Endodermal cell (in vitro differentiated cells): Measurements from ENCODE around the gene ZNF22. TPM values are rescaled to one million over a fixed set of nuclear protein-coding genes. Genes with fewer than 3 reads are reported as not detected.

ENCODE experiments used
- DNase-seq: peaks from one replicate; pipeline ENCODE4 v3.0.0-alpha.2; 2017
- H3K27ac ChIP-seq: 2 replicates; pipeline ENCODE4 v1.5.1; 2013; ENCODE audit warnings: mild to moderate bottlenecking, low read depth, low read length, moderate library complexity
- H3K27me3 ChIP-seq: 2 replicates; pipeline ENCODE4 v1.6.1; 2013; ENCODE audit warnings: mild to moderate bottlenecking, low read length, moderate library complexity; ENCODE audit not compliant: insufficient read depth, control insufficient read depth, poor library complexity, severe bottlenecking
- H3K36me3 ChIP-seq: 2 replicates; pipeline ENCODE4 v1.7.0; 2013; ENCODE audit warnings: mild to moderate bottlenecking, low read length, moderate library complexity; ENCODE audit not compliant: control insufficient read depth, insufficient read depth
- H3K4me1 ChIP-seq: one replicate; pipeline ENCODE4 v1.7.0; 2013; ENCODE audit warnings: low read length; ENCODE audit not compliant: control insufficient read depth, insufficient read depth
- H3K4me3 ChIP-seq: 2 replicates; pipeline ENCODE4 v1.5.1; 2013; ENCODE audit warnings: mild to moderate bottlenecking, low read length, moderate library complexity
- H3K9ac ChIP-seq: 2 replicates; pipeline ENCODE4 v1.6.1; 2013; ENCODE audit warnings: mild to moderate bottlenecking, low read length, moderate library complexity; ENCODE audit not compliant: poor library complexity, severe bottlenecking; ENCODE audit errors: extremely low read depth
- H3K9me3 ChIP-seq: 2 replicates; pipeline ENCODE4 v1.6.1; 2013; ENCODE audit warnings: mild to moderate bottlenecking, low read length, moderate library complexity; ENCODE audit not compliant: control insufficient read depth
- H3K27ac Mint-ChIP-seq: 2 replicates; pipeline ENCODE4 v1.8.0; 2020; ENCODE audit warnings: mixed read lengths
- H3K27me3 Mint-ChIP-seq: 2 replicates; pipeline ENCODE4 v1.8.0; 2021; ENCODE audit warnings: mild to moderate bottlenecking, mixed read lengths; ENCODE audit not compliant: insufficient read depth
- H3K36me3 Mint-ChIP-seq: 2 replicates; pipeline ENCODE4 v1.8.0; 2020; ENCODE audit warnings: low read depth, mixed read lengths
- H3K4me1 Mint-ChIP-seq: 2 replicates; pipeline ENCODE4 v1.8.0; 2020; ENCODE audit warnings: mixed read lengths
- H3K4me3 Mint-ChIP-seq: 2 replicates; pipeline ENCODE4 v1.8.0; 2020; ENCODE audit warnings: mild to moderate bottlenecking, moderate library complexity, mixed read lengths
- H3K9me3 Mint-ChIP-seq: 2 replicates; pipeline ENCODE4 v1.8.0; 2020; ENCODE audit warnings: mild to moderate bottlenecking, mixed read lengths
- CTCF ChIP-seq: fragments of 200-600 bp; sonication (generic); conservative IDR thresholded peaks from 2 replicates; pipeline ENCODE4 v1.5.0; 2021; ENCODE audit warnings: antibody characterized with exemption, mild to moderate bottlenecking
- WGBS, 2 experiments: methylation state at CpG; one replicate each; pipeline versions ENCODE4 v1.1.5 to v1.1.7; 2013; ENCODE audit warnings: missing lambda C conversion rate in 2 of 2, mixed read lengths in 1 of 2; ENCODE audit not compliant: insufficient coverage in 1 of 2, insufficient read length in 1 of 2; 5-methylcytosine and 5-hydroxymethylcytosine counted together
- total RNA-seq, 2 donors: library from RNA; stranded (reverse); fragmentation: NEBNext Ultra II Directional in 1 of 2; extraction: Animal tissue kit (Norgen Biotek cat#: 25700) in 1 of 2; gene quantifications; 2 replicates in 1 of 2; 3 replicates in 1 of 2; pipeline ENCODE4 v1.2.1, GENCODE V29; 2021

The ZNF22 gene
- total RNA-seq, 2 donors from 2014 or later = 35.5 to 42.5 TPM

DNA sequence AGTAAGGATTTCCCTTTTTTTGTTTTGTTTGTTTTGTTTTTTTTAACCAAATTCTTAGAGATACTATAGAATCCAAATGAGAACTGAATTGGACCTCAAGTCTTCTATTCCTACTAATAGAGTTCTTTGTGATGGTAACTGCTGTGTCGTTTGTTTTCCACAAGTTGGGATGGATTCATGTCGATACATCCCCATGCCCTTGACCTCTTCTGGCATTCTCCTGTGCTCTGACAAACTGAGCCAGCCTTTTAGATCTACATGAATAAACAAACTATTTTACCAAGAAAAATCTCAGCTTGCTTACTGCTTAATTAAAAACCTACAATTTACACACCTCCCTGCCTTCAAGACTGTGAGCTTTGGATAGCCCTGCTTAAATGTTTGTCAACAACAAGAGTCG, 3.9 kb downstream of the ZNF22 start:
- Mint-ChIP-seq H3K4me1 (peaks cover 11% of the 10 kb centered on the region), H3K36me3 (peaks cover 30% of the 10 kb centered on the region), H3K27ac (no peak overlapping the region), H3K4me3 (no peak overlapping the region), H3K9me3 (peaks cover 33% of the 10 kb centered on the region), H3K27me3 (no peaks in the 10 kb centered on the region)
- Histone ChIP-seq H3K4me3 (no peak overlapping the region), H3K36me3 (peaks cover 25% of the 10 kb centered on the region), H3K27ac (no peak overlapping the region), H3K9ac (no peak overlapping the region), H3K4me1 (no peaks in the 10 kb centered on the region), H3K27me3 (no peaks in the 10 kb centered on the region), H3K9me3 (peaks cover 27% of the 10 kb centered on the region)
- WGBS, 2 experiments = 93 to 100% methylated on average over 1 to 3 of the region's 3 CpGs
- DNase-seq = no peak
- TF ChIP-seq CTCF = no peak

DNA sequence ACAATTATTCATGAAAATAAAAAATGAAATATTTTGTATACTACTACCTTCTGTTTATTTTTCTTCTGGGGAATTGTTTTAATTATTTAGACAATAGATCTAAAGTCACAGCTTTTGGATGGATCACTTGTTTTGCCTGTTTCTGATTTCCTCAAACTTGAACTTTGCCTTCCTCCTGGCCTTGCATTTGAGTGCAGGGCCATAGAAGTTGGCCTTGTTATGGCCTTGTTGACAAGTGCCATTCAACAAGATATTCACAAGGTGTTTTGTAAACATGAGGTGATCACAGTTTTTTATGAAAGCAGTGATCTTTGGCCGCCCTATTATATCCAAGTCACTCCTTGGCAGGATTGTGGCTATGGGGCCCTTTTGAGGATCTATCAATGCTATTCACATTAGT, 4.6 kb downstream of the ZNF22 start:
- peaks cover 25% of the 10 kb centered on the region for H3K36me3 ChIP-seq
- Mint-ChIP-seq H3K4me3 (no peak overlapping the region), H3K9me3 (peaks cover 33% of the 10 kb centered on the region), H3K27ac (no peak overlapping the region), H3K27me3 (no peaks in the 10 kb centered on the region), H3K36me3 (peaks cover 30% of the 10 kb centered on the region), H3K4me1 (peaks cover 6% of the 10 kb centered on the region)
- no peaks in the 10 kb centered on the region for H3K27me3 ChIP-seq
- 95% methylated on average over 1 of the region's 1 CpG; no CpG with 5 or more reads in 1 of the 2 experiments for WGBS, 2 experiments
- no peaks in the 10 kb centered on the region for H3K4me1 ChIP-seq
- DNase-seq = no peak
- H3K9me3 ChIP-seq = peaks cover 27% of the 10 kb centered on the region
- no peak overlapping the region for H3K4me3 ChIP-seq
- H3K9ac ChIP-seq = no peak overlapping the region
- no peak overlapping the region for H3K27ac ChIP-seq
- TF ChIP-seq CTCF = no peak

GRCh38 chr10:45006276-45007030, 5.7 kb downstream of the ZNF22 start:
- no peak overlapping the region for H3K27ac Mint-ChIP-seq
- no peaks in the 10 kb centered on the region for H3K4me1 ChIP-seq
- TF ChIP-seq CTCF = no peak
- H3K27ac ChIP-seq = no peak overlapping the region
- H3K9me3 Mint-ChIP-seq = peaks cover 32% of the 10 kb centered on the region
- peaks cover 25% of the 10 kb centered on the region for H3K36me3 ChIP-seq
- H3K9me3 ChIP-seq = peaks cover 27% of the 10 kb centered on the region
- no peak overlapping the region for H3K4me3 ChIP-seq
- H3K4me1 Mint-ChIP-seq = peaks cover 3% of the 10 kb centered on the region
- no peaks in the 10 kb centered on the region for H3K27me3 ChIP-seq
- no peaks in the 10 kb centered on the region for H3K27me3 Mint-ChIP-seq
- no peak overlapping the region for H3K9ac ChIP-seq
- H3K36me3 Mint-ChIP-seq = peaks cover 30% of the 10 kb centered on the region
- H3K4me3 Mint-ChIP-seq = no peak overlapping the region
- no peak for DNase-seq
- 97 to 100% methylated on average over 1 to 3 of the region's 3 CpGs for WGBS, 2 experiments
